WTC11 (cell line): ENCODE results near the gene RALA. TPM values are rescaled to one million over a fixed set of nuclear protein-coding genes. Genes with fewer than 3 reads are reported as not detected.

Experiments
- ATAC-seq: fragments of 200-7000 bp; cut with Tn5 transposase; 2 replicates; pipeline ENCODE4 v1.10.0; 2021; ENCODE audit warnings: mild to moderate bottlenecking, moderate library complexity
- CTCF ChIA-PET: fragments of 300-600 bp; sonication (Branson Sonifier 250); formaldehyde crosslinking; loops from one replicate; lab custom pipeline; 2021; ENCODE audit warnings: antibody characterized with exemption; lab: Charles Lee
- POLR2A ChIA-PET: fragments of 350-600 bp; sonication (Branson Sonifier 250); formaldehyde crosslinking; loops from one replicate; lab custom pipeline; 2021; ENCODE audit warnings: antibody characterized with exemption; lab: Charles Lee
- DNase-seq: peaks from one replicate; pipeline ENCODE4 v3.0.0; 2021; ENCODE audit warnings: low spot score
- H3K27ac Mint-ChIP-seq: 2 replicates; pipeline ENCODE4 v1.8.0; 2021; ENCODE audit warnings: mixed read lengths
- H3K27me3 Mint-ChIP-seq: 2 replicates; pipeline ENCODE4 v1.8.0; 2021; ENCODE audit warnings: low read depth, mild to moderate bottlenecking, moderate library complexity, mixed read lengths
- H3K36me3 Mint-ChIP-seq: 2 replicates; pipeline ENCODE4 v1.8.0; 2021; ENCODE audit warnings: mixed read lengths
- H3K4me1 Mint-ChIP-seq: 2 replicates; pipeline ENCODE4 v1.8.0; 2022; ENCODE audit warnings: mixed read lengths
- H3K4me3 Mint-ChIP-seq: 2 replicates; pipeline ENCODE4 v1.8.0; 2021; ENCODE audit warnings: mild to moderate bottlenecking, moderate library complexity, mixed read lengths
- H3K9me3 Mint-ChIP-seq: 2 replicates; pipeline ENCODE4 v1.8.0; 2021; ENCODE audit warnings: mixed read lengths
- ELF4 ChIP-seq: sonication (generic); formaldehyde crosslinking; IDR thresholded peaks from 2 replicates; pipeline ENCODE4 v1.8.1; 2022; ENCODE audit warnings: low read depth, mild to moderate bottlenecking, moderate library complexity, missing genetic modification reagents
- FOXP1 ChIP-seq: sonication (generic); formaldehyde crosslinking; IDR thresholded peaks from 2 replicates; pipeline ENCODE4 v1.8.0; 2022; ENCODE audit warnings: missing genetic modification reagents, mild to moderate bottlenecking, moderate library complexity, borderline replicate concordance
- KAT7 ChIP-seq: sonication (generic); formaldehyde crosslinking; IDR thresholded peaks from 2 replicates; pipeline ENCODE4 v1.8.1; 2023; ENCODE audit warnings: missing genetic modification reagents, mild to moderate bottlenecking, borderline replicate concordance
- NFE2L1 ChIP-seq: sonication (generic); formaldehyde crosslinking; IDR thresholded peaks from 2 replicates; pipeline ENCODE4 v1.8.1; 2023; ENCODE audit warnings: missing genetic modification reagents
- TCF7 ChIP-seq: sonication (generic); formaldehyde crosslinking; IDR thresholded peaks from 2 replicates; pipeline ENCODE4 v1.8.0; 2022; ENCODE audit warnings: mild to moderate bottlenecking, low read depth, missing genetic modification reagents, moderate library complexity
- ZBTB21 ChIP-seq: sonication (generic); formaldehyde crosslinking; IDR thresholded peaks from 2 replicates; pipeline ENCODE4 v1.8.1; 2023; ENCODE audit warnings: mild to moderate bottlenecking, missing genetic modification reagents, borderline replicate concordance
- ZNF317 ChIP-seq: sonication (generic); formaldehyde crosslinking; IDR thresholded peaks from 2 replicates; pipeline ENCODE4 v1.8.1; 2023; ENCODE audit warnings: low read depth, mild to moderate bottlenecking, moderate library complexity, missing genetic modification reagents, borderline replicate concordance
- ZNF416 ChIP-seq: fragments of 250-450 bp; sonication (Bioruptor Pico); IDR thresholded peaks from 2 replicates; pipeline ENCODE4 v1.9.0; 2021; ENCODE audit warnings: mild to moderate bottlenecking, inconsistent platforms
- ZNF423 ChIP-seq: fragments of 250-450 bp; sonication (Bioruptor Pico); IDR thresholded peaks from 2 replicates; pipeline ENCODE4 v2.1.2; 2022; ENCODE audit warnings: mild to moderate bottlenecking, moderate library complexity
- total RNA-seq: library from RNA; stranded (reverse); gene quantifications from 3 replicates; pipeline ENCODE4 v1.2.3, GENCODE V29; 2021
- TF ChIP-seq, protein P1 (sequence below): sonication (generic); formaldehyde crosslinking; IDR thresholded peaks from 2 replicates; pipeline ENCODE4 v1.8.0; 2022; ENCODE audit warnings: mild to moderate bottlenecking, missing genetic modification reagents
- TF ChIP-seq, protein P2 (sequence below): fragments of 250-450 bp; sonication (Bioruptor Pico); IDR thresholded peaks from 2 replicates; pipeline ENCODE4 v1.9.0; 2021; ENCODE audit warnings: mild to moderate bottlenecking, borderline replicate concordance
- TF ChIP-seq, protein P3 (sequence below): sonication (generic); formaldehyde crosslinking; IDR thresholded peaks from 2 replicates; pipeline ENCODE4 v1.8.0; 2023; ENCODE audit warnings: missing genetic modification reagents, mild to moderate bottlenecking, borderline replicate concordance
- TF ChIP-seq, protein P4 (sequence below): sonication (generic); formaldehyde crosslinking; IDR thresholded peaks from 2 replicates; pipeline ENCODE4 v1.8.1; 2023; ENCODE audit warnings: mild to moderate bottlenecking, missing genetic modification reagents, moderate library complexity

The RALA gene
- total RNA-seq, 1 experiment from 2014 or later: 57.3 TPM

DNA sequence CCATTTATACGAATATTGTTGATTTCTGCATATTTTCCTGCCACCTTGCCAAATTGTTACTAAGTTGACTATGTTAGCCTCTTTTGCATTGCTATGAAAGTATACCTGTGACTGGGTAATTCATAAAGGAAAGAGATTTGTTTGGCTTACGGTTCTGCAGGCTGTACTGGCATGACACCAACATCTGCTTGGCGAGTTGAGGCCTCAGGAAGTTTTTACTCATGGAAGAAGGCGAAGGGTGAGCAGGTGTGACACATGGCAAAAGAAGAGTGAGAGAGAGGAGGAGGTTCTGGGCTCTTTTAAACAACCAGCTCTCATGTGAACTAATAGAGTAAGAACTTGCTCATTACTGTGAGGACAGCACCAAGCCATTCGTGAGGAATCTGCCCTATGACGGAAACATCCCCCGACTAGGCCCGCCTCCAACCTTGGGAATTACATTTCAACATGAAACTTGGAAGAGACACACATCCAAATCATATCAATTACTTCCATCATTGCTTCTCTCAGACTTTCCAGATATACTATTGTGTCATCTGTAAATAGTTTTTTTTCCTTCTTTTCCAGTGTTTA lies 8.4 kb downstream of the RALA start:
- no peak for ATAC-seq
- DNase-seq: no peak
- Mint-ChIP-seq H3K27me3 (no peaks in the 10 kb centered on the region), H3K4me3 (no peak overlapping the region), H3K4me1 (peaks cover 47% of the 10 kb centered on the region), H3K9me3 (no peaks in the 10 kb centered on the region), H3K27ac (no peak overlapping the region; the same call in 1 of the 2 replicates), H3K36me3 (peaks cover 19% of the 10 kb centered on the region)
- ChIA-PET CTCF (interaction anchor here (1.2 kb wide), 1 partner anchor 51 kb away, joined by 5 read pairs; no protein-coding TSS in a partner anchor), POLR2A (no interaction called here)
- TF ChIP-seq ELF4 (CRISPR knock-in tag) (no peak), TCF7 (no peak), NFE2L1 (CRISPR knock-in tag) (no peak), KAT7 (CRISPR knock-in tag) (no peak), FOXP1 (CRISPR knock-in tag) (no peak), ZBTB21 (CRISPR knock-in tag) (no peak), ZNF416 (CRISPR knock-in tag) (no peak), ZNF423 (no peak), ZNF317 (CRISPR knock-in tag) (no peak)
- TF ChIP-seq, protein P1, sequence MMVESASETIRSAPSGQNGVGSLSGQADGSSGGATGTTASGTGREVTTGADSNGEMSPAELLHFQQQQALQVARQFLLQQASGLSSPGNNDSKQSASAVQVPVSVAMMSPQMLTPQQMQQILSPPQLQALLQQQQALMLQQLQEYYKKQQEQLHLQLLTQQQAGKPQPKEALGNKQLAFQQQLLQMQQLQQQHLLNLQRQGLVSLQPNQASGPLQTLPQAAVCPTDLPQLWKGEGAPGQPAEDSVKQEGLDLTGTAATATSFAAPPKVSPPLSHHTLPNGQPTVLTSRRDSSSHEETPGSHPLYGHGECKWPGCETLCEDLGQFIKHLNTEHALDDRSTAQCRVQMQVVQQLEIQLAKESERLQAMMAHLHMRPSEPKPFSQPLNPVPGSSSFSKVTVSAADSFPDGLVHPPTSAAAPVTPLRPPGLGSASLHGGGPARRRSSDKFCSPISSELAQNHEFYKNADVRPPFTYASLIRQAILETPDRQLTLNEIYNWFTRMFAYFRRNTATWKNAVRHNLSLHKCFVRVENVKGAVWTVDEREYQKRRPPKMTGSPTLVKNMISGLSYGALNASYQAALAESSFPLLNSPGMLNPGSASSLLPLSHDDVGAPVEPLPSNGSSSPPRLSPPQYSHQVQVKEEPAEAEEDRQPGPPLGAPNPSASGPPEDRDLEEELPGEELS (CRISPR knock-in tag): no peak
- TF ChIP-seq, protein P2, sequence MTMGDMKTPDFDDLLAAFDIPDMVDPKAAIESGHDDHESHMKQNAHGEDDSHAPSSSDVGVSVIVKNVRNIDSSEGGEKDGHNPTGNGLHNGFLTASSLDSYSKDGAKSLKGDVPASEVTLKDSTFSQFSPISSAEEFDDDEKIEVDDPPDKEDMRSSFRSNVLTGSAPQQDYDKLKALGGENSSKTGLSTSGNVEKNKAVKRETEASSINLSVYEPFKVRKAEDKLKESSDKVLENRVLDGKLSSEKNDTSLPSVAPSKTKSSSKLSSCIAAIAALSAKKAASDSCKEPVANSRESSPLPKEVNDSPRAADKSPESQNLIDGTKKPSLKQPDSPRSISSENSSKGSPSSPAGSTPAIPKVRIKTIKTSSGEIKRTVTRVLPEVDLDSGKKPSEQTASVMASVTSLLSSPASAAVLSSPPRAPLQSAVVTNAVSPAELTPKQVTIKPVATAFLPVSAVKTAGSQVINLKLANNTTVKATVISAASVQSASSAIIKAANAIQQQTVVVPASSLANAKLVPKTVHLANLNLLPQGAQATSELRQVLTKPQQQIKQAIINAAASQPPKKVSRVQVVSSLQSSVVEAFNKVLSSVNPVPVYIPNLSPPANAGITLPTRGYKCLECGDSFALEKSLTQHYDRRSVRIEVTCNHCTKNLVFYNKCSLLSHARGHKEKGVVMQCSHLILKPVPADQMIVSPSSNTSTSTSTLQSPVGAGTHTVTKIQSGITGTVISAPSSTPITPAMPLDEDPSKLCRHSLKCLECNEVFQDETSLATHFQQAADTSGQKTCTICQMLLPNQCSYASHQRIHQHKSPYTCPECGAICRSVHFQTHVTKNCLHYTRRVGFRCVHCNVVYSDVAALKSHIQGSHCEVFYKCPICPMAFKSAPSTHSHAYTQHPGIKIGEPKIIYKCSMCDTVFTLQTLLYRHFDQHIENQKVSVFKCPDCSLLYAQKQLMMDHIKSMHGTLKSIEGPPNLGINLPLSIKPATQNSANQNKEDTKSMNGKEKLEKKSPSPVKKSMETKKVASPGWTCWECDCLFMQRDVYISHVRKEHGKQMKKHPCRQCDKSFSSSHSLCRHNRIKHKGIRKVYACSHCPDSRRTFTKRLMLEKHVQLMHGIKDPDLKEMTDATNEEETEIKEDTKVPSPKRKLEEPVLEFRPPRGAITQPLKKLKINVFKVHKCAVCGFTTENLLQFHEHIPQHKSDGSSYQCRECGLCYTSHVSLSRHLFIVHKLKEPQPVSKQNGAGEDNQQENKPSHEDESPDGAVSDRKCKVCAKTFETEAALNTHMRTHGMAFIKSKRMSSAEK: no peak
- TF ChIP-seq, protein P3, sequence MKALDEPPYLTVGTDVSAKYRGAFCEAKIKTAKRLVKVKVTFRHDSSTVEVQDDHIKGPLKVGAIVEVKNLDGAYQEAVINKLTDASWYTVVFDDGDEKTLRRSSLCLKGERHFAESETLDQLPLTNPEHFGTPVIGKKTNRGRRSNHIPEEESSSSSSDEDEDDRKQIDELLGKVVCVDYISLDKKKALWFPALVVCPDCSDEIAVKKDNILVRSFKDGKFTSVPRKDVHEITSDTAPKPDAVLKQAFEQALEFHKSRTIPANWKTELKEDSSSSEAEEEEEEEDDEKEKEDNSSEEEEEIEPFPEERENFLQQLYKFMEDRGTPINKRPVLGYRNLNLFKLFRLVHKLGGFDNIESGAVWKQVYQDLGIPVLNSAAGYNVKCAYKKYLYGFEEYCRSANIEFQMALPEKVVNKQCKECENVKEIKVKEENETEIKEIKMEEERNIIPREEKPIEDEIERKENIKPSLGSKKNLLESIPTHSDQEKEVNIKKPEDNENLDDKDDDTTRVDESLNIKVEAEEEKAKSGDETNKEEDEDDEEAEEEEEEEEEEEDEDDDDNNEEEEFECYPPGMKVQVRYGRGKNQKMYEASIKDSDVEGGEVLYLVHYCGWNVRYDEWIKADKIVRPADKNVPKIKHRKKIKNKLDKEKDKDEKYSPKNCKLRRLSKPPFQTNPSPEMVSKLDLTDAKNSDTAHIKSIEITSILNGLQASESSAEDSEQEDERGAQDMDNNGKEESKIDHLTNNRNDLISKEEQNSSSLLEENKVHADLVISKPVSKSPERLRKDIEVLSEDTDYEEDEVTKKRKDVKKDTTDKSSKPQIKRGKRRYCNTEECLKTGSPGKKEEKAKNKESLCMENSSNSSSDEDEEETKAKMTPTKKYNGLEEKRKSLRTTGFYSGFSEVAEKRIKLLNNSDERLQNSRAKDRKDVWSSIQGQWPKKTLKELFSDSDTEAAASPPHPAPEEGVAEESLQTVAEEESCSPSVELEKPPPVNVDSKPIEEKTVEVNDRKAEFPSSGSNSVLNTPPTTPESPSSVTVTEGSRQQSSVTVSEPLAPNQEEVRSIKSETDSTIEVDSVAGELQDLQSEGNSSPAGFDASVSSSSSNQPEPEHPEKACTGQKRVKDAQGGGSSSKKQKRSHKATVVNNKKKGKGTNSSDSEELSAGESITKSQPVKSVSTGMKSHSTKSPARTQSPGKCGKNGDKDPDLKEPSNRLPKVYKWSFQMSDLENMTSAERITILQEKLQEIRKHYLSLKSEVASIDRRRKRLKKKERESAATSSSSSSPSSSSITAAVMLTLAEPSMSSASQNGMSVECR (CRISPR knock-in tag): no peak
- TF ChIP-seq, protein P4, sequence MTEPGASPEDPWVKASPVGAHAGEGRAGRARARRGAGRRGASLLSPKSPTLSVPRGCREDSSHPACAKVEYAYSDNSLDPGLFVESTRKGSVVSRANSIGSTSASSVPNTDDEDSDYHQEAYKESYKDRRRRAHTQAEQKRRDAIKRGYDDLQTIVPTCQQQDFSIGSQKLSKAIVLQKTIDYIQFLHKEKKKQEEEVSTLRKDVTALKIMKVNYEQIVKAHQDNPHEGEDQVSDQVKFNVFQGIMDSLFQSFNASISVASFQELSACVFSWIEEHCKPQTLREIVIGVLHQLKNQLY (CRISPR knock-in tag): no peak
